ENCODE measurements around the gene GABRB1. TPM values are rescaled to one million over a fixed set of nuclear protein-coding genes. Genes with fewer than 3 reads are reported as not detected.
A peak's percentile ranks its signal among the peaks of the same experiment; 100 is the strongest.

Gene GABRB1
- total and polyA plus RNA-seq, 2 experiments from 2014 or later: 0.26 to 0.97 TPM

- TF ChIP-seq CTCF (conservative IDR thresholded peaks at IDR 0.05; ENCODE audit: low read depth in 2 of 2): no peak
- no peak for TF ChIP-seq NANOG (IDR thresholded peaks at IDR 0.05; ENCODE audit: borderline replicate concordance)
- no peak for TF ChIP-seq EZH2 (IDR thresholded peaks at IDR 0.05; ENCODE audit: low read depth, unreplicated experiment)
Measured at GRCh38 chr4:47382846-47383360, 351.5 kb downstream of the GABRB1 start (continued).

GRCh38 chr4:47383829-47384427, 352.6 kb downstream of the GABRB1 start:
- no peaks in the 10 kb centered on the region for H3K4me1 ChIP-seq (ENCODE audit: insufficient read depth)
- TF ChIP-seq CTCF (conservative IDR thresholded peaks at IDR 0.05; ENCODE audit: low read depth in 2 of 2) (peak; percentile 55 to 75), REST (IDR thresholded peaks at IDR 0.05; ENCODE audit: unreplicated experiment) (no peak)
- H3K27ac Mint-ChIP-seq: no peak overlapping the region
- H3K9me2 ChIP-seq (ENCODE audit: insufficient read depth): no peaks in the 10 kb centered on the region; the same call in 1 of the 2 replicates
- H3K79me2 ChIP-seq (replicated peaks; ENCODE audit: insufficient read depth): no peaks in the 10 kb centered on the region
- no peak overlapping the region for H3K4me3 ChIP-seq
- DNase-seq (ENCODE audit: low spot score) (peak; percentile 62), ATAC-seq (no peak)
- H4K20me1 ChIP-seq (replicated peaks; ENCODE audit: insufficient read depth): no peaks in the 10 kb centered on the region
- H3K36me3 ChIP-seq (ENCODE audit: insufficient read depth): no peaks in the 10 kb centered on the region
- H3K27me3 ChIP-seq (ENCODE audit: insufficient read depth): no peaks in the 10 kb centered on the region
- H3K9me3 Mint-ChIP-seq: no peaks in the 10 kb centered on the region; the same call in 2 of the 3 replicates
- H2AFZ ChIP-seq: no peak overlapping the region
- no peaks in the 10 kb centered on the region for H3K27me3 Mint-ChIP-seq (ENCODE audit: insufficient read depth, low read depth, poor library complexity)
- H3F3A ChIP-seq (replicated peaks; ENCODE audit: low read depth): no peaks in the 10 kb centered on the region
- H3K4me3 Mint-ChIP-seq: no peak overlapping the region
- H3K4me1 Mint-ChIP-seq: no peaks in the 10 kb centered on the region
- no peak overlapping the region for H3K27ac ChIP-seq (ENCODE audit: low read depth)
- no peaks in the 10 kb centered on the region for H3K36me3 Mint-ChIP-seq (ENCODE audit: low read depth)
- H3K4me2 ChIP-seq: no peak overlapping the region

Data from GM23338 (cell line).